ENCODE data around the gene ACKR2.

- TF ChIP-seq CTCF (IDR thresholded peaks at IDR 0.05) (no peak), POLR2A (IDR thresholded peaks at IDR 0.05) (no peak)
Measured at GRCh38 chr3:42902257-42902656, 93.0 kb downstream of the ACKR2 start.
